ENCODE data around the gene ZDHHC17.
"Not testable (repeated sequence)": the region's sequence is repeated elsewhere in the genome, so short reads cannot be mapped to it uniquely, and the experiment has no call there.

DNA sequence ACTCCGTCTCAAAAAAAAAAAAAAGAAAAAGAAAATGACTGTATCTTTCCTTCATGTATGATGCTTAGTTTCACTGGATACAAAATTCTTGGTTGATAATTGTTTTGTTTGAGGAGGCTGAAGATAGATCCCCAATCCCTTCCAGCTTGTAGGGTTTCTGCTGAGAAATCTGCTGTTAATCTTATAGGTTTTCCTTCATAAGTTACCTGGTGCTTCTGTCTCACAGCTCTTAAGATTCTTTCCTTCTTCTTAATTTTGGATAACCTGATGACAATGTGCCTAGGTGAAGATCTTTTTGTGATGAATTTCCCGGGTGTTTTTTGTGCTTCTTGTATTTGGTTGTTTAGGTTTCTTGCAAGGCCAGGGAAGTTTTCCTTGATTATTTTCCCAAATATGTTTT lies 26.2 kb upstream of the ZDHHC17 start:
- TF ChIP-seq, protein P1, sequence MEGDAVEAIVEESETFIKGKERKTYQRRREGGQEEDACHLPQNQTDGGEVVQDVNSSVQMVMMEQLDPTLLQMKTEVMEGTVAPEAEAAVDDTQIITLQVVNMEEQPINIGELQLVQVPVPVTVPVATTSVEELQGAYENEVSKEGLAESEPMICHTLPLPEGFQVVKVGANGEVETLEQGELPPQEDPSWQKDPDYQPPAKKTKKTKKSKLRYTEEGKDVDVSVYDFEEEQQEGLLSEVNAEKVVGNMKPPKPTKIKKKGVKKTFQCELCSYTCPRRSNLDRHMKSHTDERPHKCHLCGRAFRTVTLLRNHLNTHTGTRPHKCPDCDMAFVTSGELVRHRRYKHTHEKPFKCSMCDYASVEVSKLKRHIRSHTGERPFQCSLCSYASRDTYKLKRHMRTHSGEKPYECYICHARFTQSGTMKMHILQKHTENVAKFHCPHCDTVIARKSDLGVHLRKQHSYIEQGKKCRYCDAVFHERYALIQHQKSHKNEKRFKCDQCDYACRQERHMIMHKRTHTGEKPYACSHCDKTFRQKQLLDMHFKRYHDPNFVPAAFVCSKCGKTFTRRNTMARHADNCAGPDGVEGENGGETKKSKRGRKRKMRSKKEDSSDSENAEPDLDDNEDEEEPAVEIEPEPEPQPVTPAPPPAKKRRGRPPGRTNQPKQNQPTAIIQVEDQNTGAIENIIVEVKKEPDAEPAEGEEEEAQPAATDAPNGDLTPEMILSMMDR (IDR thresholded peaks at IDR 0.05; ENCODE audit: low read length) = not testable (repeated sequence)
- not testable (repeated sequence) for TF ChIP-seq EZH2 (IDR thresholded peaks at IDR 0.05; ENCODE audit: borderline replicate concordance, low read length)
